Measurements from ENCODE around the gene NUP188.
"Not testable (repeated sequence)": the region's sequence is repeated elsewhere in the genome, so short reads cannot be mapped to it uniquely, and the experiment has no call there.

The NUP188 gene

GRCh38 chr9:129001504-129002325 is 54.2 kb downstream of the NUP188 start:
- H3K9me2 ChIP-seq (replicated peaks; ENCODE audit: control insufficient read depth, low read length), result no peaks in the 10 kb centered on the region

GRCh38 chr9:129002992-129003391 is 55.5 kb downstream of the NUP188 start:
- TF ChIP-seq EZH2phosphoT487 (IDR thresholded peaks at IDR 0.05; ENCODE audit: borderline replicate concordance, low read length) (no peak), CTCF (IDR thresholded peaks at IDR 0.05; ENCODE audit: low read depth, low read length, poor library complexity, severe bottlenecking) (no peak)
- Histone ChIP-seq H3K4me1 (ENCODE audit: control insufficient read depth, low read length) (no peaks in the 10 kb centered on the region), H3K4me3 (ENCODE audit: low read length) (no peak overlapping the region), H3K9me3 (ENCODE audit: control insufficient read depth, insufficient read depth, low read length) (no peaks in the 10 kb centered on the region), H3K27me3 (ENCODE audit: control insufficient read depth, low read length) (no peaks in the 10 kb centered on the region), H3K27ac (ENCODE audit: low read depth, low read length) (no peak overlapping the region), H3K79me2 (ENCODE audit: control insufficient read depth, low read length) (no peaks in the 10 kb centered on the region), H3K9me2 (replicated peaks; ENCODE audit: control insufficient read depth, low read length) (no peaks in the 10 kb centered on the region), H4K20me1 (ENCODE audit: control insufficient read depth, insufficient read depth, low read depth, low read length) (no peaks in the 10 kb centered on the region), H3K36me3 (ENCODE audit: control insufficient read depth, low read length) (peaks cover 90% of the 10 kb centered on the region), H3F3A (ENCODE audit: control insufficient read depth, insufficient read depth) (peaks cover 13% of the 10 kb centered on the region), H3K4me2 (ENCODE audit: low read length) (no peak overlapping the region)

More at GRCh38 chr9:129001504-129002325, 54.2 kb downstream of the NUP188 start:
- no peaks in the 10 kb centered on the region for H3K79me2 ChIP-seq (ENCODE audit: control insufficient read depth, low read length)
- TF ChIP-seq EZH2phosphoT487 (IDR thresholded peaks at IDR 0.05; ENCODE audit: borderline replicate concordance, low read length), result no peak
- no peak for TF ChIP-seq CTCF (IDR thresholded peaks at IDR 0.05; ENCODE audit: low read depth, low read length, poor library complexity, severe bottlenecking)
- no peaks in the 10 kb centered on the region for H3K27me3 ChIP-seq (ENCODE audit: control insufficient read depth, low read length)
- H3K27ac ChIP-seq (ENCODE audit: low read depth, low read length), result no peak overlapping the region
- no peaks in the 10 kb centered on the region for H3K4me1 ChIP-seq (ENCODE audit: control insufficient read depth, low read length)
- H3K4me2 ChIP-seq (ENCODE audit: low read length), result no peak overlapping the region
- no peak overlapping the region for H3K4me3 ChIP-seq (ENCODE audit: low read length)
- H3K36me3 ChIP-seq (ENCODE audit: control insufficient read depth, low read length), result peaks cover 87% of the 10 kb centered on the region
- H4K20me1 ChIP-seq (ENCODE audit: control insufficient read depth, insufficient read depth, low read depth, low read length), result no peaks in the 10 kb centered on the region
- no peaks in the 10 kb centered on the region for H3K9me3 ChIP-seq (ENCODE audit: control insufficient read depth, insufficient read depth, low read length)
- peaks cover 11% of the 10 kb centered on the region for H3F3A ChIP-seq (ENCODE audit: control insufficient read depth, insufficient read depth)

GRCh38 chr9:129004173-129004572 is 56.7 kb downstream of the NUP188 start:
- H3K36me3 ChIP-seq (ENCODE audit: control insufficient read depth, low read length), result peaks cover 91% of the 10 kb centered on the region
- peaks cover 13% of the 10 kb centered on the region for H3F3A ChIP-seq (ENCODE audit: control insufficient read depth, insufficient read depth)
- not testable (repeated sequence) for H4K20me1 ChIP-seq (ENCODE audit: control insufficient read depth, insufficient read depth, low read depth, low read length)

GRCh38 chr9:129005336-129005997 is 58.0 kb downstream of the NUP188 start:
- H3K9me2 ChIP-seq (replicated peaks; ENCODE audit: control insufficient read depth, low read length), result no peaks in the 10 kb centered on the region
- peaks cover 13% of the 10 kb centered on the region for H3F3A ChIP-seq (ENCODE audit: control insufficient read depth, insufficient read depth)

More at GRCh38 chr9:129004173-129004572, 56.7 kb downstream of the NUP188 start:
- not testable (repeated sequence) for H3K27me3 ChIP-seq (ENCODE audit: control insufficient read depth, low read length); H3K79me2 ChIP-seq (ENCODE audit: control insufficient read depth, low read length); H3K9me2 ChIP-seq (replicated peaks; ENCODE audit: control insufficient read depth, low read length); H3K27ac ChIP-seq (ENCODE audit: low read depth, low read length); H3K4me3 ChIP-seq (ENCODE audit: low read length); H3K9me3 ChIP-seq (ENCODE audit: control insufficient read depth, insufficient read depth, low read length); H3K4me2 ChIP-seq (ENCODE audit: low read length); H3K4me1 ChIP-seq (ENCODE audit: control insufficient read depth, low read length)

More at GRCh38 chr9:129005336-129005997, 58.0 kb downstream of the NUP188 start:
- no peaks in the 10 kb centered on the region for H3K4me1 ChIP-seq (ENCODE audit: control insufficient read depth, low read length)
- H4K20me1 ChIP-seq (ENCODE audit: control insufficient read depth, insufficient read depth, low read depth, low read length), result no peaks in the 10 kb centered on the region
- H3K4me2 ChIP-seq (ENCODE audit: low read length), result no peak overlapping the region
- no peak overlapping the region for H3K4me3 ChIP-seq (ENCODE audit: low read length)
- H3K27me3 ChIP-seq (ENCODE audit: control insufficient read depth, low read length), result no peaks in the 10 kb centered on the region
- peaks cover 86% of the 10 kb centered on the region for H3K36me3 ChIP-seq (ENCODE audit: control insufficient read depth, low read length)
- no peak overlapping the region for H3K27ac ChIP-seq (ENCODE audit: low read depth, low read length)
- TF ChIP-seq EZH2phosphoT487 (IDR thresholded peaks at IDR 0.05; ENCODE audit: borderline replicate concordance, low read length) (no peak), CTCF (IDR thresholded peaks at IDR 0.05; ENCODE audit: low read depth, low read length, poor library complexity, severe bottlenecking) (no peak)
- H3K9me3 ChIP-seq (ENCODE audit: control insufficient read depth, insufficient read depth, low read length), result no peaks in the 10 kb centered on the region
- no peaks in the 10 kb centered on the region for H3K79me2 ChIP-seq (ENCODE audit: control insufficient read depth, low read length)

All from DOHH2 (cell line).